Measurements from ENCODE around the gene TULP1.
"Not testable (repeated sequence)": the region's sequence is repeated elsewhere in the genome, so short reads cannot be mapped to it uniquely, and the experiment has no call there.

Gene TULP1

DNA sequence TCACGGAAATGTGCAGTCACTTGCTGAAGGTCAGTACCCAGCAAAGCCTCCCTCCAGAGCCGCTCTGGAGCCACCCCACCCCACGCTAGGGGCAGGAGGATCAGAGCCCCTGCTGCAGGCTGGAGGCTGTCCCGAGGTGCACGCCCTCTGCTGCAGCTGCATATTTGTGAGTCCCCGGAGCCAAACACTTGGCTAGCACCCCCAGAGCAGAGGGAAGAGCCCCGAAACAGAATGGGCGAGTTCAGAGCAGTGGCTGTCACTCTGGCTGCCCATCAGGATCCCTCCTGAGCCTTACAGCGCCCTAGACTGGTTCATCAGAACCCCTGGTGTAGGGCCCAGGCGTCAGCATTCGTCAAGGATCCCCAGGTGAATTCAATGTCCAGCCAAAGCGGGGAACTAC, 9.5 kb upstream of the TULP1 start:
- DNase-seq (ENCODE audit: low spot score): no peak

DNA sequence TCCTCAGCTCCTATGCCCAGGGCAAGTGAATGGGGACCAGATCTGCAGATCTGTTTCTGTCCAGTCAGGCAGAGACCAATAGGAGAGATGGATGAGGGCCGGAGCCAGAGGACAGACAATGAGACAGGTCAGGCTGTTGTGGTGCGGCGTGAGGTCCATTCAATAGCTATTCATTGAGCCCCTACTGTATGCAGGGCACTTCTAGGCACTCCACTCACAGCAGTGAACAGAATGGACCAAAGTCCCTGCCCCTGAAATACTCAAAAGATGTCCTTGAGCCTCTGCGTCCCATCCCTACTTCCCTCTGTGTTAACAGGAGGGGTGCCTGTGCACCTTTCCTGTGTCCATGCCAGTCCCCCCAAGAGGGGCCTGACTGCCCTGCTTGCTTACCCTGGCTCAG, 8.5 kb upstream of the TULP1 start:
- no peak for DNase-seq (ENCODE audit: low spot score)

DNA sequence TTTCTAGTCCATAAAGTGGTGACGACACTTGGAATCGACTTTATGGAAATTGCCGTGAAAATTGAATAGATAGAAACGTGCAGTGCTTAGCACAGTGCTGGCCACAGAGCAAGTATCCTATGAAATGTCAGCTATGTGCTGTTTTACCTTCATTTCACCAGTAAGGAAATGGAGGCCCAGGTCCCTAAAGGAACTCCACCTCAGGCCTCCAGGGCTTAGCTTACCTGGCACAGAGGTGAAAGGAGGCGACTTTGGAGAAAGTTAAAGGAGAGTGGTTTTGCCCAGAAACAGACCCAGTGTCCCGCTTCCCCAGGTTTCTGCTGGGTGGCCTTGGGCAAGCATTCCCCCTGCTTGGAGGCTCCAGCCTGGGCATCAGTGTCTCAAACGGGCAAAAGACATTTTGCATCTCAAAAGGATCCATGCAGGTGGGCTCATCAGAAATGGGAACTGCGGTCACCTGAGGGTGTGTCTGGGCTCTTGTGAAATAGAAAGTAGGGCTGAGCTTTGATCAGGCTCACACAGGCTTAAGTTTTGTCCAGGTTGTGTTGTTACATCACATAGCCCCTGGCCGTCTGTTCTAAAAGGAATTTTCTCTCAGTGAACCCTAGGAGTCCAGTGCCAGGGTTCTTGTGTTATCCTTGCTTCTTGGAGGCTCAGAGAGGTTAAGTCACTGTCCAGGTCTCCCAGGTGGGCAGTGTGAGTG, 6.8 kb upstream of the TULP1 start:
- no peak for DNase-seq (ENCODE audit: low spot score)

GRCh38 chr6:35518566-35519312, 6.0 kb upstream of the TULP1 start:
- DNase-seq (ENCODE audit: low spot score): no peak

- not testable (repeated sequence) for DNase-seq (ENCODE audit: low spot score)
Observed at GRCh38 chr6:35517978-35518377, 5.3 kb upstream of the TULP1 start.

- DNase-seq (ENCODE audit: low spot score): no peak
Observed at GRCh38 chr6:35516712-35517111, 4.0 kb upstream of the TULP1 start.

- not testable (repeated sequence) for DNase-seq (ENCODE audit: low spot score)
Observed at GRCh38 chr6:35515939-35516338, 3.2 kb upstream of the TULP1 start.

DNA sequence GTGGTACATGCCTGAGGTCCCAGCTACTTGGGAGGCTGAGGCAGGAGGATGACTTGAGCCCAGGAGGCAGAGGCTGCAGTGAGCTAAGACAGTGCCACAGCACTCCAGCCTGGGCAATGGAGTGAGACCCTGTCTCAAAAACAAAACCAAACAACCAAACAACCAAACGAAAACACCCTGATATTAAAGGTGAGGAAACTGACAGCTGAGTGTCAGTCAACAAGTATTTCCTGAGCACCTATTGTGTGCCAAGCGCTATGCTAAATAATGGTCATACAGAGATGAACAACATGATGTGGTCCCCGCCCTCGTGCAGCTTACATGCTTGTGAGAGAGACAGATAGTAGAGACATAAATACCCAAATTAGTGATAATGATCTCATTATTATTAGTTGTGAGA, 1.9 kb upstream of the TULP1 start:
- no peak for DNase-seq (ENCODE audit: low spot score)

DNA sequence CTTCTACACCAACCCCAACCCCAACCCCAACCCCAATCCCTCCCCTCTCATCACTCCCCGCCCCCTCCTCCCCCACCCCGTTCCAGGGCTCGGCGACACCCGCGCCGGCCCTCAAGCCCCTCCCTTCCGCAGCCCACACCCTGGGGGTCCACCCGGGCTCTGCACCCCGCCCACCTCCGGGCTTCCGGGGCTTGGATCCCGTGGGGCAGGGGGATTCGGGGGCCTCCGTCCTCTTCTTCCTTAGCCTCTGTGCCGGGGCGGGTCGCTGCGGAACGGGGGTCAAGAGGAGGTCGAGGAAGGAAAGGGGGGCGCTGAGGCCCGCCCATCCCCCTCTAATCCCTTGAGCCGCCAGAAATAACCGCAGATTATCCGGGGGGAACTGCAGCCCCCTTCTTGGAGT, 690 bp downstream of the TULP1 start:
- DNase-seq (ENCODE audit: low spot score): no peak

DNA sequence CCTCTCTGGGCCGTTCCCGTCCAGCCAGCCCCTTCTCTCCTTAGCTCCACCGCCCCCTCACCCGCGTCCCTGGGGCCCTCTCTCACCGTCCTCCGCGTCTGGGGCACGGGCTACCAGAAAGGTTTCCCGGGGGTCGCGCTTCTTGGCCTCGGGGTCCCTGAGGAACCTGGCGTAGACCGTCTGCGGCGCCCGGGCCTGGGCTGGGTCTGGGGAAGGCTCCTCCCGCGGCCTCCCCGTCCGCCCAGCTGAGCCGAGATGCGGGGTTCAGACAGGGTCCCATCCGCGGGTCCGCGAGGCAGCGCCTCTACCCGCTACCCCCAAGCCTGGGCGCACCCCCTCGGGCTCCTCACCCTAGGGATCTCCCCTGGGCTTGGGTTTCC, 1.1 kb downstream of the TULP1 start:
- no peak for DNase-seq (ENCODE audit: low spot score)

DNA sequence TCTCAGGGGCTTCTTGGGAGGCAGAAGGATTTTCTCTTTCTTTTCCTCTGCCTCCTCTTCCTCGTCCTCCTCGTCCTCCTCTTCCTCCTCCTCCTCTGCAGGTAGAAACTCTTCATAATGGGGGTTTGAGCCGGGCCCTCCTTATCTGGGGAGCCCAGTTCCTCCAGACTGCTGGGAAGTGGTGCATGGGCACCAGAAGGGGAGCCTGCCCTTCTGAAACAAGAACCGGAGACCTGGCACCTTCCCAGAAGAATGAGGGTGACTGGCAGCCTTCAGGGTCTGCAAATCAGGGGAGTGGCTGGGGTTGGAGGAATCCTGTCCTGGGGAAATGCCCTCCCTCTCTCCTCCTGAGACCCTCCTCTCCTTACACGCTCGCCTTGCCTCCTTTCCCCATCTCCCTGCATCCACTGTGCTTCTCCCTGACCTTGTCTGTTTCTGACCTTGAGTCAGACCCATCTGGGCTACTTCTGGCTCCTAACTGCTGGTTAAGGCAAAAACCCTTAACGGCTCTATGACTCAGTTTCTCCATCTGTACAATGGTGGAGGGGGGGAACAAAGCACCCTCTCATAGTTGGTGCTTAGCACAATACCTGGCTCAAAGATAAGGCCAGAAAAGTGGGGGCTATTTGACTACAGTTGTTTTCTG, 1.7 kb downstream of the TULP1 start:
- DNase-seq (ENCODE audit: low spot score): no peak

DNA sequence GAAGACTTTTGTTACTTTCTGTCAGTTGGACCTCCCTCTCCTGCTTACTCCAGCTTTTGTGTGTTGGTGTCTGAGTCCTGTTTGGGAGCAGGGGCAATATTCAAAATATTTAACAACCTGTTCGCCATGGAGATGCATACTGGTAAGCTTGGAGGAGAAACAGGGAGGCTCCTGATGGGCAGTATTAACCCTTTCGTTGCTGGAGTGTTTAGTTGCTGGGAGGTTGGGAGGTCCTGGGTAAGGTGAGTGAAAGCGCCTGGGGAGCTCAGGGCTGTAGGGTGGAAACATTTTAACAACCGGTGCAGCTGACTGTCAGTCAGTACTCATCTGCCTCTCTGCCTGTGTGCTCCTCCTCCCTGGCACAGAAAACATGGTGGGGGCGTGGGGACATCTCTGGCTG, 4.2 kb downstream of the TULP1 start:
- no peak for DNase-seq (ENCODE audit: low spot score)

DNA sequence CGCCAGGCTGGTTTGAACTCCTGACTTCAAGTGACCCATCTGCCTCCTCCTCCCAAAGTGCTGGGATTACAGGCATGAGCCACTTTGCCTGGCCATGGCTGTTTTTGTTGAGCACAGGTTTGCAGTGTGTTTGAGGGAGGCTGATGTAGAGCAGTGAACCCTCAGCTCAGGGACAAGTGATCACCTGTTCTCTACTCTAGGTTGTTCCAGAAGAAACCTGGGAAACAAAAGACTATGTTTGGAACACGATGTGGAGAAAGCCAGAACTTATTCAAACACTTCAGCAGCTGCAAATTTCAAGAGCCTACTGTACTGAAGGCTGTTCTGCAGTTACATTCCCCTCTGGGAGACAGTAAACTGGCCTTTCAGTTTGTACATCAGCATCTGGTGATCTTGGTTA, 4.7 kb downstream of the TULP1 start:
- no peak for DNase-seq (ENCODE audit: low spot score)

- no peak for DNase-seq (ENCODE audit: low spot score)
Observed at GRCh38 chr6:35507221-35507620, 5.5 kb downstream of the TULP1 start.

DNA sequence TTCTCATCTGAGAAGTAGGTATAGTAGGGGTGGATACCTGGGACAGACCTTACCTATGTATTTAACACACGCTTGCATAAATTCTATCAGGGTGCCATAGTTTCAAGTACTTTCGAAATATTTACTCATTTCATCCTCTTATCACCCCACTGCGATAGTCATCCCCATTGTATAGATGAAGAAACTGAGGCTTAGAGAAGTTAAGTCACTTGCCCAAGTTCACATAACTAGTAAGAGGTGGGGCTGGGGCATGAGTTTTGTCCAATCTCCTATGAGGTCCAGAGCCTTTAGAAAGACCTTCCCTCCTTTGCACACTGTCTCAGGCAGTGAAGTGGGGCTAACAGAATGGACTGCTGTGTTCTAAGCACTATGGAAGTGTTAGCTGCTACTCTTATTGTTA, 6.2 kb downstream of the TULP1 start:
- no peak for DNase-seq (ENCODE audit: low spot score)

- DNase-seq (ENCODE audit: low spot score): no peak
Observed at GRCh38 chr6:35505999-35506412, 6.7 kb downstream of the TULP1 start.

- no peak for DNase-seq (ENCODE audit: low spot score)
Observed at GRCh38 chr6:35503534-35503933, 9.2 kb downstream of the TULP1 start.

- DNase-seq (ENCODE audit: low spot score): no peak
Observed at GRCh38 chr6:35501784-35502183, 10.9 kb downstream of the TULP1 start.

GRCh38 chr6:35500782-35501181, 11.9 kb downstream of the TULP1 start:
- DNase-seq (ENCODE audit: low spot score): no peak

DNA sequence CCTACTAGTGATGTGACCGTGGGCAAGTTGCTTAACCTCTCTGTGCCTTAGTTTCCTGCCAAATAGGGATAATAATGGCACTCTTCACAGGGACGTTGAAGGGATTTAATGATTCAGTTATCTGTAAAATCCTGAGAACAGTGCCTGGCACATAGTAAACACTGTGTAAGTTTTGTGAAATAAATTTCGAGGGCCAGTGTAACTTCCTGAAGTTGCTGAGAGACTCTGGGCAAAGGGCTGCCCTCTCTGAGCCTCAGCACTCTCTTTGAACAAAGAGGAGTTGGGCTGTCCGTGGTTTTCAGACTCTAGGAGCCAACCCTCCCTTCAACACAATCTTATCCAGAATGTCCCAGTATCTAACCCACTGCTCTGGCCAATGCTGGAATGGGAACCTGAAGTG, 13.3 kb downstream of the TULP1 start:
- DNase-seq (ENCODE audit: low spot score): no peak

GRCh38 chr6:35498422-35499067, 14.2 kb downstream of the TULP1 start:
- DNase-seq (ENCODE audit: low spot score): no peak
